Measurements from ENCODE around the gene PDGFRB.

DNA sequence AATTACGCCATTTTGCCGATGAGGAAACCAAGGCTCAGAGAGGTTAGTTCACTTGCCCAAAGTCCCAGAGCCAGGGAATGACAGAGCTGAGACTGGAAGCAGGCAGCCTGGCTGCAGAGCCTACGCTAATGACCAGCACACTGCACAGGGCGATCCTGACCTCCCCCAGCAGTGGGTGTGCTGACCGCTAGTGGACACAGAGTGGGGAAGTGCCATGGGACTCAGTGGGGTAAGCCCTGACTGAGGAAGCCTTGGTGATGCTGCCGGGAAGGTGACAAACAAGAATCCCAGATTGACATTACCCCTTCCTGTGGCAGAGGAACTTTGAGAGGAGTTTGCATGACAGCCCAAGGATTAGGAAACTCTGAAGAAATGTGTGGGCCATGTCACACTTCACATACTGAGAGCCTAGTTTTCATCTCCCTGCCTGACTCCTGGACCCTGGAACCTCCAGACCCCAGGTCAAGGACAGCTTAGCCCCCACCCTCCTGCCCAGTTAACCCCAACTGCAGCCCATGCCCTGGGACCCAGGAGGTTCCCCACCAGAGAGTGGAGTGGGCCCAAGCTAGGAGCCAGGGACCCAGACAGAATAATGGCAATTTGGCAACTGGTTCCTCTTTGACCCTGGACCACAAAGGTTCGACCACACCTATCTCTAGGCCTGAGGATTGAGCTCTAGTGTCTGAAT is 49.6 kb downstream of the PDGFRB start:
- TF ChIP-seq, protein P1, sequence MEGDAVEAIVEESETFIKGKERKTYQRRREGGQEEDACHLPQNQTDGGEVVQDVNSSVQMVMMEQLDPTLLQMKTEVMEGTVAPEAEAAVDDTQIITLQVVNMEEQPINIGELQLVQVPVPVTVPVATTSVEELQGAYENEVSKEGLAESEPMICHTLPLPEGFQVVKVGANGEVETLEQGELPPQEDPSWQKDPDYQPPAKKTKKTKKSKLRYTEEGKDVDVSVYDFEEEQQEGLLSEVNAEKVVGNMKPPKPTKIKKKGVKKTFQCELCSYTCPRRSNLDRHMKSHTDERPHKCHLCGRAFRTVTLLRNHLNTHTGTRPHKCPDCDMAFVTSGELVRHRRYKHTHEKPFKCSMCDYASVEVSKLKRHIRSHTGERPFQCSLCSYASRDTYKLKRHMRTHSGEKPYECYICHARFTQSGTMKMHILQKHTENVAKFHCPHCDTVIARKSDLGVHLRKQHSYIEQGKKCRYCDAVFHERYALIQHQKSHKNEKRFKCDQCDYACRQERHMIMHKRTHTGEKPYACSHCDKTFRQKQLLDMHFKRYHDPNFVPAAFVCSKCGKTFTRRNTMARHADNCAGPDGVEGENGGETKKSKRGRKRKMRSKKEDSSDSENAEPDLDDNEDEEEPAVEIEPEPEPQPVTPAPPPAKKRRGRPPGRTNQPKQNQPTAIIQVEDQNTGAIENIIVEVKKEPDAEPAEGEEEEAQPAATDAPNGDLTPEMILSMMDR (IDR thresholded peaks at IDR 0.05): no peak
- no peak for TF ChIP-seq POLR2A (IDR thresholded peaks at IDR 0.05)

Data from breast epithelium (tissue), 3 donors.